H1 (cell line): ENCODE data around the gene ATAT1. TPM values are rescaled to one million over a fixed set of nuclear protein-coding genes. Genes with fewer than 3 reads are reported as not detected.

ENCODE experiments used
- CTCF ChIA-PET: fragments of 300-600 bp; sonication (Branson Sonifier 250); formaldehyde crosslinking; loops from one replicate; lab custom pipeline; 2021; ENCODE audit not compliant: partially characterized antibody; lab: Charles Lee
- POLR2A ChIA-PET: fragments of 300-600 bp; sonication (Branson Sonifier 250); formaldehyde crosslinking; loops from one replicate; lab custom pipeline; 2021; ENCODE audit warnings: inconsistent platforms; ENCODE audit not compliant: partially characterized antibody; lab: Charles Lee
- DNase-seq, 2 experiments: peaks; one replicate each; pipeline versions ENCODE4 v3.0.0 to v3.0.0-alpha.2; 2010 to 2022; ENCODE audit warnings: low spot score in 2 of 2, low read depth in 1 of 2, mixed read lengths in 1 of 2
- FAIRE-seq: peaks from 2 replicates; lab custom pipeline; 2011; peaks lifted over from hg19 to GRCh38; lab: Jason Lieb, UNC
- H2AFZ ChIP-seq: 2 replicates; pipeline ENCODE4 v1.8.1; 2012; ENCODE audit warnings: low read length, inconsistent platforms
- H2AK5ac ChIP-seq: 2 replicates; pipeline ENCODE4 v1.6.1; 2013; ENCODE audit warnings: low read depth, low read length
- H2BK120ac ChIP-seq: replicated peaks from 2 replicates; pipeline ENCODE3; 2013; ENCODE audit warnings: low read depth, low read length, inconsistent platforms
- H2BK12ac ChIP-seq: 2 replicates; pipeline ENCODE4 v1.6.1; 2013; ENCODE audit warnings: low read depth, low read length
- H2BK15ac ChIP-seq: 2 replicates; pipeline ENCODE4 v1.6.1; 2013; ENCODE audit warnings: low read length
- H2BK20ac ChIP-seq: 2 replicates; pipeline ENCODE4 v1.6.1; 2013; ENCODE audit warnings: low read length
- H2BK5ac ChIP-seq: 2 replicates; pipeline ENCODE4 v1.6.1; 2013; ENCODE audit warnings: low read depth, low read length
- H3K14ac ChIP-seq: 2 replicates; pipeline ENCODE4 v1.6.1; 2013; ENCODE audit warnings: inconsistent platforms; ENCODE audit not compliant: insufficient read length
- H3K18ac ChIP-seq: 2 replicates; pipeline ENCODE4 v1.6.1; 2013; ENCODE audit warnings: low read length; ENCODE audit errors: extremely low read depth
- H3K23ac ChIP-seq: 2 replicates; pipeline ENCODE4 v1.6.1; 2013; ENCODE audit warnings: inconsistent platforms; ENCODE audit not compliant: insufficient read length
- H3K23me2 ChIP-seq: 2 replicates; pipeline ENCODE4 v1.6.1; 2013; ENCODE audit warnings: low read depth, low read length
- H3K27ac ChIP-seq: 2 replicates; pipeline ENCODE4 v1.6.1; 2011; ENCODE audit warnings: low read depth, low read length, inconsistent platforms
- H3K27me3 ChIP-seq, 4 experiments: replicated peaks in 1 of 4; 1 replicate in 1 of 4; 2 replicates in 3 of 4; pipeline versions ENCODE4 v1.6.1 to v1.8.1; 2011 to 2013; ENCODE audit warnings: low read length in 3 of 4, mild to moderate bottlenecking in 3 of 4, inconsistent platforms in 2 of 4, mixed read lengths in 2 of 4, moderate library complexity in 1 of 4; ENCODE audit not compliant: control insufficient read depth in 3 of 4, insufficient read depth in 3 of 4; ENCODE audit errors: extremely low read depth in 1 of 4
- H3K36me3 ChIP-seq, 4 experiments: 2 replicates each; pipeline versions ENCODE4 v1.6.1 to v1.8.1; 2011 to 2013; ENCODE audit warnings: mild to moderate bottlenecking in 4 of 4, low read length in 3 of 4, moderate library complexity in 2 of 4, control low read depth in 1 of 4, inconsistent platforms in 1 of 4; ENCODE audit not compliant: insufficient read depth in 4 of 4, control insufficient read depth in 2 of 4
- H3K4ac ChIP-seq: replicated peaks from 2 replicates; pipeline ENCODE3; 2013; ENCODE audit warnings: low read length, low read depth, mixed read lengths, inconsistent platforms; ENCODE audit not compliant: insufficient read length
- H3K4me1 ChIP-seq, 4 experiments: replicated peaks in 1 of 4; 1 replicate in 1 of 4; 2 replicates in 3 of 4; pipeline versions ENCODE4 v1.6.1 to v1.8.1; 2011 to 2013; ENCODE audit warnings: low read length in 3 of 4, inconsistent platforms in 2 of 4, mixed read lengths in 1 of 4; ENCODE audit not compliant: insufficient read depth in 4 of 4, control insufficient read depth in 3 of 4
- H3K4me2 ChIP-seq, 2 experiments: 2 replicates each; pipeline versions ENCODE4 v1.6.1 to v1.8.1; 2011 to 2013; ENCODE audit warnings: low read depth in 2 of 2, low read length in 2 of 2, control low read depth in 1 of 2, inconsistent platforms in 1 of 2, mild to moderate bottlenecking in 1 of 2; ENCODE audit not compliant: insufficient read depth in 1 of 2
- H3K4me3 ChIP-seq, 4 experiments: fragments of 200-600, 300-600 bp in 1 of 4; sonication (generic), shearing (Covaris generic), sonication (Bioruptor Twin) in 1 of 4; 2 replicates each; pipeline versions ENCODE4 v1.5.1 to v1.8.1; 2011 to 2016; ENCODE audit warnings: low read length in 4 of 4, low read depth in 3 of 4, control low read depth in 2 of 4, inconsistent platforms in 2 of 4, mild to moderate bottlenecking in 2 of 4, mixed read lengths in 1 of 4, moderate library complexity in 1 of 4; ENCODE audit not compliant: insufficient read depth in 2 of 4; ENCODE audit errors: extremely low read depth in 1 of 4
- H3K56ac ChIP-seq: replicated peaks from 2 replicates; pipeline ENCODE3; 2013; ENCODE audit warnings: low read depth, mild to moderate bottlenecking, mixed read lengths, low read length, inconsistent platforms; ENCODE audit not compliant: insufficient read length
- H3K79me1 ChIP-seq: 2 replicates; pipeline ENCODE4 v1.6.1; 2013; ENCODE audit warnings: low read depth, low read length, control low read depth
- H3K79me2 ChIP-seq, 2 experiments: 2 replicates each; pipeline versions ENCODE4 v1.6.1 to v1.8.1; 2012 to 2013; ENCODE audit warnings: low read length in 2 of 2, mild to moderate bottlenecking in 2 of 2, inconsistent platforms in 1 of 2; ENCODE audit not compliant: insufficient read depth in 2 of 2, control insufficient read depth in 1 of 2
- H3K9ac ChIP-seq, 4 experiments: replicated peaks in 1 of 4; 1 replicate in 1 of 4; 2 replicates in 3 of 4; pipeline versions ENCODE4 v1.6.1 to v1.8.1; 2011 to 2013; ENCODE audit warnings: low read depth in 3 of 4, low read length in 3 of 4, control low read depth in 2 of 4, mild to moderate bottlenecking in 2 of 4, moderate library complexity in 2 of 4, inconsistent platforms in 1 of 4; ENCODE audit errors: extremely low read depth in 1 of 4
- H3K9me3 ChIP-seq, 2 experiments: 2 replicates each; pipeline versions ENCODE4 v1.6.1 to v1.8.1; 2012 to 2013; ENCODE audit warnings: mild to moderate bottlenecking in 2 of 2, moderate library complexity in 2 of 2, control low read depth in 1 of 2, inconsistent platforms in 1 of 2, low read depth in 1 of 2, low read length in 1 of 2, mixed read lengths in 1 of 2; ENCODE audit not compliant: insufficient read depth in 2 of 2
- H4K20me1 ChIP-seq, 2 experiments: replicated peaks in 1 of 2; 2 replicates each; pipeline versions ENCODE3 to v1.8.1; 2011 to 2013; ENCODE audit warnings: inconsistent platforms in 2 of 2, low read length in 2 of 2, mild to moderate bottlenecking in 1 of 2; ENCODE audit not compliant: insufficient read depth in 2 of 2, control insufficient read depth in 1 of 2
- H4K5ac ChIP-seq: 2 replicates; pipeline ENCODE4 v1.6.1; 2013; ENCODE audit warnings: low read length, low read depth, mixed read lengths, inconsistent platforms; ENCODE audit not compliant: insufficient read length
- H4K8ac ChIP-seq: 2 replicates; pipeline ENCODE4 v1.8.0; 2013; ENCODE audit warnings: mild to moderate bottlenecking, moderate library complexity, low read length, inconsistent platforms; ENCODE audit not compliant: insufficient read depth; ENCODE audit errors: extremely low read depth
- H4K91ac ChIP-seq: replicated peaks from 2 replicates; pipeline ENCODE3; 2013; ENCODE audit warnings: low read length, mixed read lengths, inconsistent platforms; ENCODE audit not compliant: insufficient read length
- ATF3 ChIP-seq: IDR thresholded peaks from 2 replicates; pipeline ENCODE4 v1.6.1; 2011; ENCODE audit warnings: low read depth, mild to moderate bottlenecking, low read length; ENCODE audit not compliant: insufficient read depth
- CBX8 ChIP-seq: fragments of 300-800, 300-1000 bp; sonication (generic); IDR thresholded peaks from 2 replicates; pipeline ENCODE4 v1.7.1; 2016; ENCODE audit warnings: low read depth, low read length, borderline replicate concordance
- CREB1 ChIP-seq: IDR thresholded peaks from 2 replicates; pipeline ENCODE4 v1.6.1; 2012; ENCODE audit warnings: inconsistent platforms
- EP300 ChIP-seq, 2 experiments: IDR thresholded peaks; 1 replicate in 1 of 2; 2 replicates in 1 of 2; pipeline ENCODE4 v1.6.1; 2011 to 2012; ENCODE audit warnings: low read depth in 2 of 2, low read length in 2 of 2, mild to moderate bottlenecking in 2 of 2, borderline replicate concordance in 1 of 2, inconsistent platforms in 1 of 2, moderate library complexity in 1 of 2
- JUN ChIP-seq: IDR thresholded peaks from 2 replicates; pipeline ENCODE4 v1.6.1; 2011; ENCODE audit warnings: low read depth, mild to moderate bottlenecking, improper control_type of control experiment, low read length
- POU5F1 ChIP-seq: IDR thresholded peaks from 2 replicates; pipeline ENCODE4 v1.6.1; 2011; ENCODE audit warnings: low read depth, mild to moderate bottlenecking, low read length, moderate library complexity
- SIRT6 ChIP-seq: IDR thresholded peaks from one replicate; pipeline ENCODE4 v1.7.1; 2012; ENCODE audit warnings: low read length, inconsistent platforms
- TAF1 ChIP-seq: IDR thresholded peaks from 2 replicates; pipeline ENCODE4 v1.6.1; 2011; ENCODE audit warnings: mild to moderate bottlenecking, low read depth, low read length
- WGBS, 2 experiments: shearing (Covaris generic) in 1 of 2; methylation state at CpG; one replicate each; pipeline versions ENCODE4 v1.1.6 to v1.1.7; 2013 to 2015; ENCODE audit warnings: low lambda C conversion rate in 2 of 2, mixed read lengths in 2 of 2, inconsistent platforms in 1 of 2, low coverage in 1 of 2, missing lambda C conversion rate in 1 of 2; ENCODE audit not compliant: insufficient replicate concordance in 2 of 2, insufficient coverage in 1 of 2, insufficient read length in 1 of 2; ENCODE audit errors: extremely low coverage in 1 of 2, missing lambda C conversion rate in 1 of 2; 5-methylcytosine and 5-hydroxymethylcytosine counted together
- polyA plus RNA-seq, 7 experiments: library from polyadenylated mRNA; depleted of rRNA in 3 of 7; stranded (reverse) in 5 of 7; unstranded in 2 of 7; fragments of >200 nt in 5 of 7; fragments of 200-250 nt in 2 of 7; gene quantifications; 1 replicate in 5 of 7; 2 replicates in 1 of 7; 4 replicates in 1 of 7; pipeline versions ENCODE4 v1.2.1 to v1.2.3, GENCODE V29; 2011 to 2013; ENCODE audit warnings: missing spikeins in 2 of 7, mixed read lengths in 2 of 7
- total RNA-seq: library from RNA; stranded (reverse); fragmentation: NEBNext Ultra II Directional; extraction: Animal tissue kit (Norgen Biotek cat#: 25700); gene quantifications from 2 replicates; pipeline ENCODE4 v1.2.1, GENCODE V29; 2021

Gene ATAT1
- total and polyA plus RNA-seq, 2 of the 8 experiments (the other 6 are each of a cell fraction or from before 2014, with no cell fraction given): 14.4 to 14.6 TPM

GRCh38 chr6:30589754-30590358, 36.8 kb upstream of the ATAT1 start:
- 94% methylated on average over 15 of the region's 15 CpGs; no CpG with 5 or more reads in 1 of the 2 experiments for WGBS, 2 experiments
- peaks cover 27 to 90% (median 68%) of the 10 kb centered on the region in 4 experiments for H3K36me3 ChIP-seq
- POLR2A ChIA-PET: interaction anchor here (0.6 to 27.0 kb wide), 13 partner anchors 3 to 114 kb away, joined by 3 to 712 read pairs (median 5); partner anchors contain the start of genes ABCF1, ATAT1, GNL1 and MRPS18B

More at GRCh38 chr6:30589754-30590358, 36.8 kb upstream of the ATAT1 start:
- Histone ChIP-seq H3K18ac (no peak overlapping the region), H3K23me2 (no peaks in the 10 kb centered on the region), H3K27me3 (no peaks in the 10 kb centered on the region), H4K91ac (no peak overlapping the region), H4K20me1 (peaks cover 3 to 15% of the 10 kb centered on the region in 2 experiments), H3K4me1 (no peaks in the 10 kb centered on the region), H3K9me3 (peaks cover 0 to 2% of the 10 kb centered on the region in 2 experiments; a peak in 1 of 4 replicates), H3K4ac (no peak overlapping the region), H3K9ac (no peak overlapping the region), H2AFZ (no peak overlapping the region), H3K56ac (no peak overlapping the region), H2BK15ac (no peak overlapping the region), H4K8ac (no peak overlapping the region; the same call in 1 of the 2 replicates), H4K5ac (no peak overlapping the region), H3K23ac (no peak overlapping the region), H3K27ac (no peak overlapping the region), H3K14ac (no peak overlapping the region), H3K4me3 (no peak overlapping the region), H2BK20ac (no peak overlapping the region), H2BK12ac (no peak overlapping the region), H2BK120ac (no peak overlapping the region), H3K4me2 (no peak overlapping the region), H2AK5ac (no peak overlapping the region), H3K79me2 (peaks cover 0 to 5% of the 10 kb centered on the region in 2 experiments; a peak in 1 of 4 replicates), H2BK5ac (no peak overlapping the region), H3K79me1 (peaks cover 2% of the 10 kb centered on the region; the same call in 1 of the 2 replicates)
- no peak for FAIRE-seq
- CTCF ChIA-PET: interaction anchor here (0.6 to 2.7 kb wide), 5 partner anchors 12 to 107 kb away, joined by 3 to 9 read pairs (median 4); no protein-coding TSS in a partner anchor
- TF ChIP-seq CBX8 (no peak), ATF3 (no peak), SIRT6 (no peak), EP300 (IDR thresholded peaks at IDR 0.05; ENCODE audit: borderline replicate concordance in 1 of 2, low read depth in 2 of 2, low read length in 2 of 2) (no peak), CREB1 (no peak), POU5F1 (no peak), TAF1 (no peak), JUN (no peak)
- DNase-seq: no peak
